A673 (cell line): Measurements from ENCODE around the gene REXO1. TPM values are rescaled to one million over a fixed set of nuclear protein-coding genes. Genes with fewer than 3 reads are reported as not detected.

Source experiments
- BruUV-seq: library from RNA; stranded (reverse); fragments of 400-500 nt; replicated peaks from 2 replicates; lab custom pipeline; 2021; lab: Mats Ljungman, UMichigan
- CTCF ChIA-PET: fragments of 300-600 bp; sonication (Branson Sonifier 250); formaldehyde crosslinking; loops from one replicate; lab custom pipeline; 2022; ENCODE audit warnings: antibody characterized with exemption; lab: Charles Lee
- POLR2A ChIA-PET: fragments of 300-600 bp; sonication (Branson Sonifier 250); formaldehyde crosslinking; loops from one replicate; lab custom pipeline; 2022; ENCODE audit warnings: antibody characterized with exemption; ENCODE audit not compliant: low non-redundant PET; lab: Charles Lee
- DNase-seq: peaks from one replicate; pipeline ENCODE4 v3.0.0-alpha.2; 2015; ENCODE audit warnings: low spot score
- H3K27ac ChIP-seq: fragments of 200-600 bp; sonication (generic); 2 replicates; pipeline ENCODE4 v1.5.1; 2016; ENCODE audit warnings: mixed run types, low read depth, mild to moderate bottlenecking, mixed read lengths, antibody characterized with exemption, low read length; ENCODE audit not compliant: poor library complexity, severe bottlenecking
- H3K27me3 ChIP-seq: fragments of 200-600 bp; sonication (generic); replicated peaks from 2 replicates; pipeline ENCODE4 v1.6.1; 2017; ENCODE audit warnings: mixed run types, low read depth, mild to moderate bottlenecking, mixed read lengths, antibody characterized with exemption, low read length; ENCODE audit not compliant: insufficient read depth, poor library complexity
- H3K36me3 ChIP-seq: fragments of 200-600 bp; sonication (generic); 2 replicates; pipeline ENCODE4 v1.6.1; 2016; ENCODE audit warnings: mixed run types, mild to moderate bottlenecking, mixed read lengths, antibody characterized with exemption, low read length; ENCODE audit not compliant: insufficient read depth, poor library complexity, severe bottlenecking
- H3K4me1 ChIP-seq: fragments of 200-600 bp; sonication (generic); 2 replicates; pipeline ENCODE4 v1.6.1; 2017; ENCODE audit warnings: mixed run types, mild to moderate bottlenecking, mixed read lengths, antibody characterized with exemption, low read length; ENCODE audit not compliant: insufficient read depth, poor library complexity, severe bottlenecking
- H3K4me3 ChIP-seq: fragments of 200-600 bp; sonication (generic); 2 replicates; pipeline ENCODE4 v1.5.1; 2016; ENCODE audit warnings: low read depth, mixed run types, mild to moderate bottlenecking, mixed read lengths, low read length; ENCODE audit not compliant: poor library complexity, severe bottlenecking
- H3K9me3 ChIP-seq: fragments of 200-600 bp; sonication (generic); 2 replicates; pipeline ENCODE4 v1.6.1; 2016; ENCODE audit warnings: mixed run types, low read depth, mild to moderate bottlenecking, mixed read lengths, antibody characterized with exemption, low read length; ENCODE audit not compliant: poor library complexity, severe bottlenecking
- CTCF ChIP-seq: fragments of 300-800, 200-600 bp; sonication (generic); conservative IDR thresholded peaks from 2 replicates; pipeline ENCODE4 v1.5.1; 2017; ENCODE audit warnings: low read depth, mild to moderate bottlenecking, antibody characterized with exemption, low read length, moderate library complexity, mixed read lengths
- EZH2 ChIP-seq: fragments of 200-600 bp; sonication (generic); IDR thresholded peaks from 2 replicates; pipeline ENCODE4 v1.6.1; 2017; ENCODE audit warnings: borderline replicate concordance, low read depth, mild to moderate bottlenecking, mixed read lengths, antibody characterized with exemption, low read length; ENCODE audit not compliant: poor library complexity, severe bottlenecking
- intact Hi-C: fragments of 100-400 bp; cut with micrococcal nuclease; formaldehyde crosslinking; loops from one replicate; pipeline ENCODE4 v1.10.0; 2022; ENCODE audit not compliant: unreplicated experiment
- total RNA-seq: library from RNA; stranded (reverse); gene quantifications from 2 replicates; pipeline ENCODE4 v1.2.3, GENCODE V29; 2021

Gene REXO1
- total RNA-seq, 1 experiment from 2014 or later, result 53.0 TPM

- no peaks in the 10 kb centered on the region for H3K9me3 ChIP-seq
- no peak for DNase-seq
- H3K36me3 ChIP-seq, result peaks cover 7% of the 10 kb centered on the region
- CTCF ChIA-PET, result no interaction called here
- intact Hi-C loops, result no loop called here
- POLR2A ChIA-PET, result no interaction called here
- no peaks in the 10 kb centered on the region for H3K4me1 ChIP-seq
- H3K4me3 ChIP-seq, result no peak overlapping the region
- no peak overlapping the region for H3K27ac ChIP-seq
- BruUV-seq, result no TSS peak
- TF ChIP-seq CTCF, result no peak
- no peak for TF ChIP-seq EZH2
- no peaks in the 10 kb centered on the region for H3K27me3 ChIP-seq
Observed at GRCh38 chr19:1830978-1831377, 17.3 kb downstream of the REXO1 start.

GRCh38 chr19:1830568-1830967 is 17.7 kb downstream of the REXO1 start:
- no peaks in the 10 kb centered on the region for H3K4me1 ChIP-seq
- CTCF ChIA-PET, result no interaction called here

GRCh38 chr19:1829958-1830357 is 18.3 kb downstream of the REXO1 start:
- no peaks in the 10 kb centered on the region for H3K4me1 ChIP-seq
- H3K4me3 ChIP-seq, result no peak overlapping the region
- H3K27ac ChIP-seq, result no peak overlapping the region
- no TSS peak for BruUV-seq
- CTCF ChIA-PET, result no interaction called here
- no peaks in the 10 kb centered on the region for H3K27me3 ChIP-seq
- POLR2A ChIA-PET, result interaction anchor here (0.5 kb wide), 1 partner anchor 529 kb away, joined by 10 read pairs; no protein-coding TSS in a partner anchor
- H3K36me3 ChIP-seq, result peaks cover 7% of the 10 kb centered on the region
- DNase-seq, result no peak
- intact Hi-C loops, result no loop called here
- TF ChIP-seq EZH2 (no peak), CTCF (no peak)
- H3K9me3 ChIP-seq, result no peaks in the 10 kb centered on the region

More at GRCh38 chr19:1830568-1830967, 17.7 kb downstream of the REXO1 start:
- H3K9me3 ChIP-seq, result no peaks in the 10 kb centered on the region
- peaks cover 7% of the 10 kb centered on the region for H3K36me3 ChIP-seq
- no peak overlapping the region for H3K4me3 ChIP-seq
- DNase-seq, result no peak
- no peak overlapping the region for H3K27ac ChIP-seq
- no peak for TF ChIP-seq CTCF
- TF ChIP-seq EZH2, result no peak
- H3K27me3 ChIP-seq, result no peaks in the 10 kb centered on the region
- POLR2A ChIA-PET, result interaction anchor here (0.5 kb wide), 1 partner anchor 530 kb away, joined by 10 read pairs; no protein-coding TSS in a partner anchor
- intact Hi-C loops, result no loop called here
- no TSS peak for BruUV-seq
